HG02610 (cell line): ENCODE results near the gene CHPT1.
"Not testable (repeated sequence)": the region's sequence is repeated elsewhere in the genome, so short reads cannot be mapped to it uniquely, and the experiment has no call there.

ENCODE experiments used
- ATAC-seq: cut with Tn5 transposase; IDR thresholded peaks from one replicate; pipeline ENCODE4 v1.9.1; 2021; ENCODE audit warnings: mild to moderate bottlenecking, moderate library complexity; ENCODE audit not compliant: unreplicated experiment

The CHPT1 gene

GRCh38 chr12:101697197-101697929 lies at the start of gene CHPT1:
CHPT1 (plus strand) TSS chr12:101697640; CDS start chr12:101697862, 222 bp downstream.
- peak; percentile 63 for ATAC-seq

- peak; percentile 46 for ATAC-seq
Observed at GRCh38 chr12:101647711-101648110, 49.7 kb upstream of the CHPT1 start.

- ATAC-seq = peak; percentile 38
Observed at GRCh38 chr12:101648195-101648594, 49.2 kb upstream of the CHPT1 start.

DNA sequence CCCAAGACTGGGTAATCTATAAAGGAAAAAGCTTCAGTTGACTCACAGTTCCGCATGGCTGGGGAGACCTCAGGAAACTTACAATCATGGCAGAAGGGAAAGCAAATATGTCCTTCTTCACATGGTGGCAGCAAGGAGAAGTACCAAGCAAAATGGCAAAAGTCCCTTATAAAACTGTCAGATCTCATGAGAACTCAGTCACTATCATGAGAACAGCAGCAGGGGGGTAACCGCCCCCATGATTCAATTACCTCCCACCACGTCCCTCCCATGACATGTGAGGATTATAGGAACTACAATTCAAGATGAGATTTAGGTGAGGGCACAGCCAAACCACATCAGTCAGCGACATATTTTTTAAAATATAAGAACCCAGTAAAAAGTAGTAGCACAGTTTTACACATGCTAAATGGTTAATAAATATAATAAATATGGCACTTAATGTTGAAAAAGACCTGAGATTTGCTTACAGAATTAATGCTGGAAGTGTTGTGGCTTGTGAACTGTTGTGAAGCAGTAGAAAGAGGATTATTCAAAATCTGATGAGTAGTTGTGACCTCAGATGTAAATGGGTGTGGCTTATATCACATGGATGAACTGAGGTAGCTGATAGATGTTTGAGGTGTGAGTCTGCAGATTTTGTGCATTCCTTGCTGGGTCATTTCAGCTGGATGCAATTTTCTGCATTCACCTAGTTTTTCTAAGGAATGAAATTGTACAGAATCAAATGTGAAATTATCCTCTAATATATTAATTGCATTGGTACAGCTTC lies 46.9 kb upstream of the CHPT1 start:
- no peak for ATAC-seq

GRCh38 chr12:101653030-101653429 lies 44.4 kb upstream of the CHPT1 start:
- ATAC-seq = no peak

DNA sequence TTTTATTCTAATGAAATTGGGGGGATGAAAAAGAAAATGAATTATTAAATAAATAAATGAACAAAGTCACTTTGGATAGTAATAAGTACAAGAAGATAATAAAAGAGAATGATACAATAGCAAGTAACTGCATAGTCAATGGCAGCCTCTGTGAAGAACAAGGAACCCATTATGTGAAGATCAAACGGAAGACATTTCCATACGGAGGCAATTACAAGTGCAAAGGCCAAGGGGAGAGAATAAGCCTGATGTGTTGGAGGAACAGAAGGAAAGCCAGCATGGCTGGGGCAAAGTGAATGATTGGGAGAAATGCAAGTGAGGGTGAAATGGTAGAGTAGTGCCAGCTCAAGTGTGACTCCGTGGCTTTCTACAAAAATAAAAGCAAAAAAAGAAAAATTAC lies 43.9 kb upstream of the CHPT1 start:
- ATAC-seq = no peak

DNA sequence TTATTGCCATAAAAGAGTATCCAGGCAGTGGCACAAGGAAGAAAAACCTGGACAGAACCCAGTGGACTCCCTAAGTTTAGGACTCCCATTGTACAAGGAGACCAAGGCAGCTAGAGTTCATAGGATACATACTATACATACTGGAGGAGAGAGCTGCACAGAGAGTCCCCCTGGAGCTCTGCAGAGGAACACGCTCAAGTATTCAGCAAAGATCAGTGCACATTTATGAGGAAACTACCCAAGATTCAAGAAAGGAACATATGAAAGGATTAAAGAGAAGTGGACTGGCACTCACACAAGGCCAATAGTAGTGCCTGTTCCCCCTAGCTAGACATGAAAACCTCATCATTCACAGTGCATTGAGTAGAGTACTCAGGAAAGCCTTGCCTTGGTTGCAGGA lies 43.0 kb upstream of the CHPT1 start:
- ATAC-seq = no peak

- no peak for ATAC-seq
Observed at GRCh38 chr12:101655393-101655792, 42.0 kb upstream of the CHPT1 start.

DNA sequence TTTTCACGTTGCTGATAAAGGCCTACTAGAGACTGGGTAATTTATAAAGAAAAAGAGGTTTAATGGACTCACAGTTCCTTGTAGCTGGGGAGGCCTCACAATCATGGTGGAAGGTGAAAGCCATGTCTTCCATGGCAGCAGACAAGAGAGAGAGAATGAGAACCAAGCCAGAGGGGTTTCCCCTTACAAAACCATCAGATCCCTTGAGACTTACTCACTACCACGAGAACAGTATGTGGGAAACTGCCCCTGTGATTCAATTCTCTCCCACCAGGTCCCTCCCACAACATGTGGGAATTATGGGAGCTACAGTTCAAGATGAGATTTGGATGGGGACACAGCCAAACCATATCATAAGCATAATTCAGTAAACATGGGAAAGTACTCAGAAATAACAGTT lies 36.8 kb upstream of the CHPT1 start:
- ATAC-seq = not testable (repeated sequence)

DNA sequence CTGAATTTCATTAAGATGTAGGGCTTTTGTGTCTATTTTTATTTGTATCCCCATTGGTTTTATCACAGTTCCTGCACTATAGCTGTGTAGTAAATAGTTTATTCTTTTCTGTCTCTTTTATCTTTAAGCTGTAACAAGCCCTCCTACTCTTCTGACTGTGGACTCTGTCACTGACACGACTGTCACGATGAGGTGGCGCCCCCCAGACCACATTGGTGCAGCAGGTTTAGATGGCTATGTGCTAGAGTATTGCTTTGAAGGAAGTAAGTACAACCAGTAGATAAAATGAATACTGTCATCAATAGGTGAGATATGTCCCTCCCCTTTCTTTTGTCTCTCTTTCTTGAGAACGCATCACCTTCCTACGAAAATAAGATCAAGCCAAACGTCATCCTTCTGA lies 34.1 kb upstream of the CHPT1 start:
- ATAC-seq = no peak

DNA sequence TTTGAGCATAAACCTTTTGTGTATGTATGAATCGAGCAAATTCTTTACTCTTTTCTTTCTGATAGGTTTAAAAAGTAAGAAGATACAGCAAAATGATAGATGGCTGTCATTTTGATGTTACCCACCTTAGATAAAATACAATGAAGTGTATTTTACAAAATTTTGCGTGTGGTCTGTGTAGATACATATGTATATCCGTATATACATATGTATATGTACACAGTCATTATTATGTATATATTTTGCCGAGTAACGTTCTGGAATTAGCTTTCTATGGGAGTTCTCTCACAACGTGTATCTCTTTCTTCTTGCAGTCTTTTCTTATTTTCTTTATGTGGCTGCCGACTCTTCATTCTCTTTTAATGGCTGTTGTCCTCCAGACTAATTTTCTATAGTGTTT lies 32.4 kb upstream of the CHPT1 start:
- ATAC-seq = no peak

DNA sequence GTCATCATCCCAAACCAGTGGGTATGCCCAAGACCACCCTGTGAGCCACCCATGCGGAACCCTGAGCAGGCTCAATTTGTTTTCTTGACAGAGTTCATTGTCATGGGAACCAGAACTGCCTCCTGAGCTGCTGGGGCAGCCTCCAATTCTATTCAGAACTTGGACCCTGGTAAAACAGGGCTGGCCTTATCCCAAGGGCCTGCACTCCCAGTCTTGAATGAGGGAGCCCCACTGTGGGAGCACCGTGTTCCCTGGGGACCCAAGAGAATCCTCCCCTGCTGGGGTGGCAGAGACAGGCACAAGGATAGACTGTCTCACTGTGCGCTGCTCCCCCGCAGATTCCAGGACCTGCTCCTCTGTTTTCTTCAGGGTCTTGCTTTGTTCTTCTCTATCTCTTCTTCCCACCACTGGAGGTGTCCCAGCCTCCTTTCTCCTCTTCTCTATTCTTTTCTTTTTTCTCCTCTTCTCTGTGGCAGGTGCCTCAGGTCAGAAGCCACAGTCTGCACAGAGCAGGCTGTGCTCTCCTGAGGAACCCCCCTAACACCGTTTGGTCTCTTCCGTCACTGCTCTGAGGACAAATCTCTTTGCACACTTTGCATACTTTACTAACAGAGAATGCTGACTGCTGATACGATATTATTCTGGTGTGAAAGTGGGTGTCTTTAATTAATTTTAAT lies 31.2 kb upstream of the CHPT1 start:
- ATAC-seq = no peak

DNA sequence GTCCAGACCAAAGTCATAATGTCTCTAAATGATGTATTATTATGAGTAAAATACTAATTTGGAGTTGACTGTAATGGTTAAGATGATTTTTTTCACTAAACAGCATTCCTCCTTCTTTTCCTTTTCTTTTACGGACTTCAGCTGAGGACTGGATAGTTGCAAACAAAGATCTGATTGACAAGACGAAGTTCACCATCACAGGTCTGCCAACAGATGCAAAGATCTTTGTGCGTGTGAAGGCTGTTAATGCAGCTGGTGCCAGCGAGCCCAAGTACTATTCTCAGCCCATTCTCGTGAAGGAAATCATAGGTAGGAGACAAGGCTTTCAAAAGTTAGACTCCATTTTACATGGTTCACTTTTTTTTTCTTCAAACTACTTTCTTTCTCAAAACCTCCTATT lies 29.8 kb upstream of the CHPT1 start:
- no peak for ATAC-seq

DNA sequence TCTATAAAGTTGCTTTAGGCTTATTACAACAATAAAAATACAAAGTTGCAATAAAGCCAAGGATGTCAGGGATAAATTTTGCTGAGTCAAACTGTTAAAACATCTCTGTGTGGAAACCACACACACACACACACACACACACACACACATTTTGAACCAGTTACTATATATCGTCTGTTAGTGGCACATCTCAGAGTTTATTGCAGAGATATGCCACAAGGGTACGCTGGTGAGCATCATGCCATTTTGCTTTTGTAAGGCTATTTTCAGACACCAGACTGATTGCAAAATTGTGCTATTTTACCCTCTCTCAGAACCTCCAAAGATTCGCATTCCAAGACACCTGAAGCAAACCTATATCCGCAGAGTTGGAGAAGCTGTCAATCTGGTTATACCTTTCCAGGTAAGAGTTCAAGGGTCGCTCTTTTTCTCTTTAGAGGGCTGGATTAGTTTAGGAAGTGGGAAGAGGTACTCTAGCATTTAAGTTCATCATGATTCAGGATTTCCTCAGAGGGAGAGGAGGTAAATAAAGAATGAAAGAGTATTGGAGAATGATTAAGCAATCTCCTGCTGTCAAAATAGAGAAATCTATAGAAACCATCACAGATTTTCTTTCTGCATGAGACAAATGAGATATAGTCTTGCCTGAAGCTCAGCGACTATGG lies 27.3 kb upstream of the CHPT1 start:
- ATAC-seq = no peak

GRCh38 chr12:101671157-101671791 lies 26.2 kb upstream of the CHPT1 start:
- peak; percentile 90 for ATAC-seq

- peak; percentile 5 for ATAC-seq
Observed at GRCh38 chr12:101671833-101672232, 25.6 kb upstream of the CHPT1 start.

DNA sequence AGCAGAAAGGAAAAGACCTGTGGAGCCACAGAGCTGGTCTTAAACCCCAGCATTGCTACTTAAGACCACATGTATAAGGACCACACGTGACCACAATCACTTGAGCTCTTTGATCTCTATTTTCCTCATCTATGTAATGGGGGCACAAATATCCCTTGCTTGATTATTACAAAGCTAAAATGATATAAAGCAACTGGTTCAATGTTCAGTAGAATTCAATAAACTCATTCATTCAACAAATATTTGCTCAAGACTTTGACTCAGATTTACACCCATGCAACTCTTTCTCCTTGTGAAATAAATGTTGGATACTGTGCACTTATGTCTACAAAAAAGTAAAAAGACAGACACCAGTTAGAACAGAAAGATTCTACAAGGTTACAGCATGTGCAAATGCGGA lies 21.9 kb upstream of the CHPT1 start:
- ATAC-seq = no peak

DNA sequence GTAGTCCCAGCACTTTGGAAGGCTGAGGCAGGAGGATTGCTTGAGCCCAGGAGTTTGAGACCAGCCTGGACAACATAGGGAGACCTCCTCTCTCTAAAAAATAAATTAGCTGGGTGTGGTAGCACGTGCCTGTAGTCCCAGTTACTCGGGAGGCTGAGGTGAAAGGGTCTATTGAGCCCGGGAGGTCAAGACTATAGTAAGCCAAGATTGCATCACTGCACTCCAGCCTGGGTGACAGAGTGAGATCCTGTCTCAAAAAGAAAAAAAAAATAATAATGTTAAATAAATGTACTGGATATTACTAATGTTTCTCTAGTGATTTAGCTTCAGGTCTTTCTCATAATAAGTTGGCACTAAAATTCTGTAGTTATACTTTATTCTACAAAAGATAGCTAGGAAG lies 20.9 kb upstream of the CHPT1 start:
- ATAC-seq = not testable (repeated sequence)

DNA sequence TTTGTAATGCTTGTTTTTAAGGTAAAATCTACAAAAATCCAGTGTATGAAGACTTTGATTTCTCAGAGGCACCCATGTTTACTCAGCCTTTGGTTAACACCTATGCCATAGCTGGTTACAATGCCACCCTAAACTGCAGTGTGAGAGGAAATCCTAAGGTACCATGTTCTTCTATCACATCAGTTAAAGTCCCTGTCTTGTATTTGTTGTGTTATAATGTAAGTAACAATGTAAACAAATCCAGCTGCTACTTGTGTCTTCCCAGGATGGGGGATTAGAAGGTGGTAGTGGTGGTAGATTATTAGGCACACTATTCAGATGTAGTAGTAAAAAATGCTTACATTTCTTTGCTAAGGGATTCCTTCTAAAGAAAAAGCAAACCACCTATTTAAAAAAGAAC lies 19.4 kb upstream of the CHPT1 start:
- no peak for ATAC-seq

- no peak for ATAC-seq
Observed at GRCh38 chr12:101680240-101680639, 17.2 kb upstream of the CHPT1 start.

DNA sequence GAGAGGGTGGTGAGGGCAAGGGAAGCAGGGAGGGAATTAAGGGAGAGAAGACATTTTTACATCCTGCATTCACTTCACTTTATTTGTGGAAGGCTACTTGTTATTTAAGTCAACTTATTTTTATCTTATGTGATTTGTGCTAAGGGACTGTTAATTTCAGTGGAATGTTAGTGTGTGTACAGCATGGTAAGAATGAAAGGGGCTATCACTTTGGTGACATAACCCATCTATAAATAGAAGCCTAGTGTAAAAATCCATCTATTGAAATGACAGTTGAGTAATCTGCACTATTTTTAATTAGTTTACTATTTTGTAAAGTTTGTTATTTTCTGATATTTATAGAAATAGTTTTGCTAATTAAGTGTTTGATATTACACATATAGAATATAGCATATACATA lies 16.8 kb upstream of the CHPT1 start:
- ATAC-seq = no peak
